GM12892 (cell line): ENCODE results near the gene GNA12.

ENCODE experiments used
- POLR2A ChIP-seq: IDR thresholded peaks from 2 replicates; pipeline ENCODE4 v1.6.1; 2011; ENCODE audit warnings: low read depth, low read length, control low read depth
- POLR2AphosphoS5 ChIP-seq: IDR thresholded peaks from 2 replicates; pipeline ENCODE4 v1.6.1; 2011; ENCODE audit warnings: low read depth, low read length, control low read depth
- TAF1 ChIP-seq: IDR thresholded peaks from 2 replicates; pipeline ENCODE4 v1.6.1; 2011; ENCODE audit warnings: low read depth, mild to moderate bottlenecking, control low read depth, low read length, borderline replicate concordance

- TF ChIP-seq POLR2AphosphoS5 (no peak), POLR2A (no peak), TAF1 (no peak)
These were observed 158.0 kb downstream of the GNA12 start for GRCh38 chr7:2686101-2686500.
